ENCODE results near the gene DEPDC5. TPM values are rescaled to one million over a fixed set of nuclear protein-coding genes. Genes with fewer than 3 reads are reported as not detected.
A peak's percentile ranks its signal among the peaks of the same experiment; 100 is the strongest.

The DEPDC5 gene
- total RNA-seq, 4 donors from 2014 or later: 26.6 to 94.1 (median 38.8) TPM

GRCh38 chr22:31921106-31921505 is 167.3 kb downstream of the DEPDC5 start:
- H3K4me1 ChIP-seq: peaks cover 0 to 6% (median 1%) of the 10 kb centered on the region in 4 donors
- no peak overlapping the region for H3K27ac ChIP-seq
- no peak for DNase-seq
- H3K4me3 ChIP-seq: no peak overlapping the region
- H3K27me3 ChIP-seq: no peaks in the 10 kb centered on the region
- no peaks in the 10 kb centered on the region for H3K36me3 ChIP-seq
- no peaks in the 10 kb centered on the region for H3K9me3 ChIP-seq
- TF ChIP-seq POLR2A (IDR thresholded peaks at IDR 0.05): no peak
- TF ChIP-seq CTCF (IDR thresholded peaks at IDR 0.05): no peak

DNA sequence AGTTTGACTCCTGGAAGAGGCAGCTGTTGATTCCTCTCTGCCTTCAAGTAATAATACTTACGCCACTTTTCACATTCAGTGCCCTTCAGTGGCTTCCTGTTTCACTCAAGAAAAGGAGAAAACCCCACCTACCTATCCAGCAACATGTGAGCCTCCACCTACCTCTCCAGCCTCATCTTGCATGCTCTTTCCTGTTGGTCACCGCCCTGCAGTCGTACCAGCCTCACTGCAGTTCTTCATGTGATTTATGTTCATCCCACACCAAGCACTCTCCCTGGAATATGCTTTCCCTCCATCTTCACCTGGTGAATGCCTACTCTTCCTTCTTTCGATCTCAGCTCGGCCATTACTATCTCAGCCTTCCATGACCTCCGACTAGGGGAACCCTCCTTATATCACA is 168.7 kb downstream of the DEPDC5 start:
- Histone ChIP-seq H3K36me3 (no peaks in the 10 kb centered on the region), H3K27ac (no peak overlapping the region), H3K9me3 (no peaks in the 10 kb centered on the region), H3K4me3 (no peak overlapping the region), H3K27me3 (no peaks in the 10 kb centered on the region), H3K4me1 (no peaks in the 10 kb centered on the region)
- TF ChIP-seq CTCF (IDR thresholded peaks at IDR 0.05) (no peak), POLR2A (IDR thresholded peaks at IDR 0.05) (no peak)
- DNase-seq: no peak

GRCh38 chr22:31923136-31923535 is 169.3 kb downstream of the DEPDC5 start:
- Histone ChIP-seq H3K36me3 (no peaks in the 10 kb centered on the region), H3K27me3 (no peaks in the 10 kb centered on the region), H3K27ac (no peak overlapping the region), H3K4me3 (no peak overlapping the region), H3K9me3 (no peaks in the 10 kb centered on the region), H3K4me1 (no peaks in the 10 kb centered on the region)
- TF ChIP-seq CTCF (IDR thresholded peaks at IDR 0.05) (no peak), POLR2A (IDR thresholded peaks at IDR 0.05) (no peak)
- DNase-seq: peak in 1 of 3 donors; percentile 55

GRCh38 chr22:31923747-31924146 is 169.9 kb downstream of the DEPDC5 start:
- TF ChIP-seq CTCF (IDR thresholded peaks at IDR 0.05): no peak
- no peak for TF ChIP-seq POLR2A (IDR thresholded peaks at IDR 0.05)
- H3K27ac ChIP-seq: no peak overlapping the region

DNA sequence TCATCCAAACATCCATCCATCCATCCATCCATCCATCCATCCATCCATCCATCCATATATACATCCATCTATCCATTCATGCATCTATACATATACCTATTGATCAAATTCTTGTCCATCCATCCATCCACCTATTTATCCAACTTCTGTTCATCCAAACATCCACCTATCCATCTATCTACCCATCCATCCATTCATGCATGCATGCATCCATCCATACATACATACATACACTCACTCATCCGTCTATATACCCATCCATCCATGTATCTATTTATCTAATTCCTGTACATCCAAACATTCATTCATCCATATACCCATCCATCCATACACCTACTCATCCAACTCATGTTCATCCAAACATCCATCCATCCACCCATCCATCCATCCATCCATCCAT is 171.2 kb downstream of the DEPDC5 start:
- Histone ChIP-seq H3K9me3 (no peaks in the 10 kb centered on the region), H3K27me3 (no peaks in the 10 kb centered on the region), H3K36me3 (no peaks in the 10 kb centered on the region), H3K27ac (no peak overlapping the region), H3K4me3 (no peak overlapping the region), H3K4me1 (no peaks in the 10 kb centered on the region)
- DNase-seq: no peak
- TF ChIP-seq CTCF (IDR thresholded peaks at IDR 0.05): no peak
- TF ChIP-seq POLR2A (IDR thresholded peaks at IDR 0.05): no peak

More at GRCh38 chr22:31923747-31924146, 169.9 kb downstream of the DEPDC5 start:
- Histone ChIP-seq H3K4me1 (no peaks in the 10 kb centered on the region), H3K9me3 (no peaks in the 10 kb centered on the region), H3K4me3 (no peak overlapping the region), H3K27me3 (no peaks in the 10 kb centered on the region), H3K36me3 (no peaks in the 10 kb centered on the region)
- no peak for DNase-seq

- H3K27ac ChIP-seq: no peak overlapping the region
Measured at GRCh38 chr22:31926024-31926423, 172.2 kb downstream of the DEPDC5 start.

More at GRCh38 chr22:31926024-31926423, 172.2 kb downstream of the DEPDC5 start:
- TF ChIP-seq POLR2A (IDR thresholded peaks at IDR 0.05): no peak
- TF ChIP-seq CTCF (IDR thresholded peaks at IDR 0.05): no peak
- Histone ChIP-seq H3K27me3 (no peaks in the 10 kb centered on the region), H3K4me3 (no peak overlapping the region), H3K4me1 (no peaks in the 10 kb centered on the region), H3K36me3 (no peaks in the 10 kb centered on the region), H3K9me3 (no peaks in the 10 kb centered on the region)
- no peak for DNase-seq

All from Peyer's patch (tissue), 4 donors.